IMR-90 (cell line): ENCODE measurements around the gene LAMA2. TPM values are rescaled to one million over a fixed set of nuclear protein-coding genes. Genes with fewer than 3 reads are reported as not detected.

Source experiments
- ATAC-seq: fragments of 200-7000 bp; cut with Tn5 transposase; 2 replicates; pipeline ENCODE4 v1.9.1; 2020; ENCODE audit warnings: low read depth, mild to moderate bottlenecking, moderate library complexity
- BruUV-seq: library from RNA; stranded (reverse); fragments of 400-500 nt; replicated peaks from 2 replicates; lab custom pipeline; 2021; lab: Mats Ljungman, UMichigan
- CTCF ChIA-PET: fragments of 300-600 bp; formaldehyde crosslinking; extraction: SDS; loops from one replicate; lab custom pipeline; 2021; ENCODE audit warnings: antibody characterized with exemption; lab: Yijun Ruan, JAX
- POLR2A ChIA-PET: fragments of 300-600 bp; sonication (Branson Sonifier 250); formaldehyde crosslinking; loops from one replicate; lab custom pipeline; 2022; ENCODE audit warnings: antibody characterized with exemption; ENCODE audit not compliant: unreplicated experiment; lab: Charles Lee
- DNase-seq: peaks from one replicate; pipeline ENCODE4 v3.0.0; 2013
- H2AFZ ChIP-seq: replicated peaks from 2 replicates; pipeline ENCODE3; 2013; ENCODE audit warnings: low read length, mild to moderate bottlenecking; ENCODE audit not compliant: poor library complexity
- H2AK5ac ChIP-seq: 2 replicates; pipeline ENCODE4 v1.6.1; 2013; ENCODE audit warnings: low read depth, low read length, inconsistent platforms
- H2AK9ac ChIP-seq: replicated peaks from 2 replicates; pipeline ENCODE3; 2013; ENCODE audit warnings: mild to moderate bottlenecking, low read depth, low read length, moderate library complexity; ENCODE audit not compliant: poor library complexity
- H2BK120ac ChIP-seq: 2 replicates; pipeline ENCODE4 v1.6.1; 2013; ENCODE audit warnings: low read depth, low read length, inconsistent platforms
- H2BK15ac ChIP-seq: 3 replicates; pipeline ENCODE4 v1.6.1; 2013; ENCODE audit warnings: low read depth, low read length, inconsistent platforms
- H2BK20ac ChIP-seq: 2 replicates; pipeline ENCODE4 v1.6.1; 2013; ENCODE audit warnings: low read depth, mild to moderate bottlenecking, inconsistent platforms, low read length, moderate library complexity
- H2BK5ac ChIP-seq: 2 replicates; pipeline ENCODE4 v1.6.1; 2013; ENCODE audit warnings: mild to moderate bottlenecking, low read depth, low read length, inconsistent platforms; ENCODE audit not compliant: poor library complexity, severe bottlenecking
- H3K14ac ChIP-seq: replicated peaks from 2 replicates; pipeline ENCODE4 v1.6.1; 2013; ENCODE audit warnings: low read depth, low read length, inconsistent platforms
- H3K18ac ChIP-seq: 2 replicates; pipeline ENCODE4 v1.6.1; 2013; ENCODE audit warnings: low read depth, low read length, control low read depth
- H3K23ac ChIP-seq: 2 replicates; pipeline ENCODE4 v1.6.1; 2013; ENCODE audit warnings: low read depth, low read length, inconsistent platforms
- H3K27ac ChIP-seq: 2 replicates; pipeline ENCODE4 v1.5.1; 2013; ENCODE audit warnings: mild to moderate bottlenecking, control low read depth, low read length; ENCODE audit not compliant: insufficient read depth
- H3K27me3 ChIP-seq: 2 replicates; pipeline ENCODE4 v1.6.1; 2013; ENCODE audit warnings: low read length; ENCODE audit not compliant: control insufficient read depth, insufficient read depth
- H3K36me3 ChIP-seq: 2 replicates; pipeline ENCODE4 v1.6.1; 2013; ENCODE audit warnings: low read length, mixed read lengths; ENCODE audit not compliant: control insufficient read depth, insufficient read depth
- H3K4ac ChIP-seq: 2 replicates; pipeline ENCODE4 v1.6.1; 2013; ENCODE audit warnings: low read depth, low read length, inconsistent platforms
- H3K4me1 ChIP-seq: 2 replicates; pipeline ENCODE4 v1.6.1; 2013; ENCODE audit warnings: low read length, mixed read lengths; ENCODE audit not compliant: control insufficient read depth, insufficient read depth
- H3K4me2 ChIP-seq: 2 replicates; pipeline ENCODE4 v1.6.1; 2013; ENCODE audit warnings: low read depth, mild to moderate bottlenecking, control low read depth, low read length, moderate library complexity
- H3K4me3 ChIP-seq: 2 replicates; pipeline ENCODE4 v1.5.1; 2013; ENCODE audit warnings: low read depth, mild to moderate bottlenecking, control low read depth, low read length, moderate library complexity; ENCODE audit not compliant: insufficient read depth
- H3K56ac ChIP-seq: 2 replicates; pipeline ENCODE4 v1.6.1; 2013; ENCODE audit warnings: low read length, inconsistent platforms; ENCODE audit not compliant: insufficient read depth; ENCODE audit errors: extremely low read depth
- H3K79me1 ChIP-seq, 2 experiments: 2 replicates each; pipeline ENCODE4 v1.6.1; 2013; ENCODE audit warnings: low read length in 2 of 2, inconsistent platforms in 1 of 2, low read depth in 1 of 2
- H3K9ac ChIP-seq: 2 replicates; pipeline ENCODE4 v1.6.1; 2013; ENCODE audit warnings: low read depth, low read length, control low read depth
- H3K9me1 ChIP-seq: 2 replicates; pipeline ENCODE4 v1.6.1; 2013; ENCODE audit warnings: low read length, inconsistent platforms; ENCODE audit not compliant: insufficient read depth
- H3K9me3 ChIP-seq: 2 replicates; pipeline ENCODE4 v1.6.1; 2013; ENCODE audit warnings: low read length; ENCODE audit not compliant: control insufficient read depth, insufficient read depth
- H4K20me1 ChIP-seq: 2 replicates; pipeline ENCODE4 v1.6.1; 2013; ENCODE audit warnings: low read length, inconsistent platforms; ENCODE audit not compliant: insufficient read depth
- H4K5ac ChIP-seq: 2 replicates; pipeline ENCODE4 v1.6.1; 2013; ENCODE audit warnings: mild to moderate bottlenecking, low read depth, low read length, control low read depth
- H4K8ac ChIP-seq, 2 experiments: 2 replicates each; pipeline ENCODE4 v1.6.1; 2013; ENCODE audit warnings: low read depth in 2 of 2, low read length in 2 of 2, control low read depth in 1 of 2, inconsistent platforms in 1 of 2
- H4K91ac ChIP-seq: 2 replicates; pipeline ENCODE4 v1.6.1; 2013; ENCODE audit warnings: low read depth, low read length, inconsistent platforms; ENCODE audit not compliant: insufficient read depth
- CEBPB ChIP-seq: IDR thresholded peaks from 2 replicates; pipeline ENCODE4 v1.6.1; 2012; ENCODE audit warnings: low read depth, low read length, improper control_type of control experiment
- CHD1 ChIP-seq: IDR thresholded peaks from 2 replicates; pipeline ENCODE4 v1.6.1; 2012; ENCODE audit warnings: low read depth, low read length, improper control_type of control experiment
- FOS ChIP-seq: fragments of 150-350 bp; IDR thresholded peaks from 2 replicates; pipeline ENCODE4 v1.6.1; 2016; ENCODE audit warnings: low read depth, low read length
- MAFK ChIP-seq: IDR thresholded peaks from 2 replicates; pipeline ENCODE4 v1.6.1; 2012; ENCODE audit warnings: low read depth, low read length, improper control_type of control experiment
- RAD21 ChIP-seq: IDR thresholded peaks from 2 replicates; pipeline ENCODE4 v1.6.1; 2012; ENCODE audit warnings: low read length, improper control_type of control experiment
- RCOR1 ChIP-seq: IDR thresholded peaks from 2 replicates; pipeline ENCODE4 v1.6.1; 2012; ENCODE audit warnings: mild to moderate bottlenecking, low read length, improper control_type of control experiment; ENCODE audit not compliant: insufficient replicate concordance
- RFX5 ChIP-seq: IDR thresholded peaks from 2 replicates; pipeline ENCODE4 v1.8.0; 2012; ENCODE audit warnings: low read depth, mild to moderate bottlenecking, low read length, moderate library complexity
- WGBS, 2 experiments: methylation state at CpG; one replicate each; pipeline versions ENCODE4 v1.1.5 to v1.1.7; 2013; ENCODE audit warnings: missing lambda C conversion rate in 2 of 2; ENCODE audit not compliant: insufficient read length in 1 of 2; ENCODE audit errors: extremely low coverage in 2 of 2; 5-methylcytosine and 5-hydroxymethylcytosine counted together
- dilution Hi-C: fragments of 300-500 bp; cut with HindIII; formaldehyde crosslinking; loops from one replicate; pipeline ENCODE4 v1.14.3; 2018; ENCODE audit warnings: low sequenced_read_pairs; ENCODE audit not compliant: unreplicated experiment
- in situ Hi-C: fragments of 300-500 bp; cut with MboI; formaldehyde crosslinking; loops from 3 replicates; pipeline ENCODE4 v1.14.3; 2019; ENCODE audit warnings: low sequenced_read_pairs, inconsistent platforms, mixed read lengths
- intact Hi-C: fragments of 100-400 bp; cut with micrococcal nuclease; formaldehyde crosslinking; loops from 2 replicates; pipeline ENCODE4 v1.10.0; 2022
- polyA plus RNA-seq, 3 experiments: library from polyadenylated mRNA; depleted of rRNA; stranded (reverse); fragments of >200 nt; gene quantifications; 2 replicates each; pipeline ENCODE4 v1.2.3, GENCODE V29; 2012; ENCODE audit warnings: low replicate concordance in 1 of 3
- total RNA-seq: library from RNA; depleted of rRNA; stranded (reverse); fragments of >200 nt; gene quantifications from 2 replicates; pipeline ENCODE4 v1.2.3, GENCODE V29; 2012
- TF ChIP-seq, protein P1 (sequence below): conservative IDR thresholded peaks from 2 replicates; pipeline ENCODE4 v1.5.1; 2012; ENCODE audit warnings: mild to moderate bottlenecking, low read depth, low read length, improper control_type of control experiment
- TF ChIP-seq, protein P2 (sequence below): fragments of 150-350 bp; IDR thresholded peaks from 2 replicates; pipeline ENCODE4 v1.6.1; 2016; ENCODE audit warnings: low read depth, mild to moderate bottlenecking, low read length, moderate library complexity, borderline replicate concordance

Gene LAMA2
- total and polyA plus RNA-seq, 2 of the 4 experiments (the other 2 are of a cell fraction) = 9.9 to 13.3 TPM

GRCh38 chr6:129089357-129089756, 206.4 kb downstream of the LAMA2 start:
- H2BK20ac ChIP-seq = no peak overlapping the region
- DNase-seq = no peak
- dilution Hi-C loops (no loop called here), intact Hi-C loops (no loop called here), in situ Hi-C loops (no loop called here)
- no peak overlapping the region for H2AFZ ChIP-seq
- H4K5ac ChIP-seq = no peak overlapping the region
- H3K14ac ChIP-seq = no peak overlapping the region
- H3K56ac ChIP-seq = no peak overlapping the region
- WGBS, 2 experiments = 100% methylated on average over 1 of the region's 1 CpG; no CpG with 5 or more reads in 1 of the 2 experiments
- H3K4me1 ChIP-seq = no peaks in the 10 kb centered on the region
- TF ChIP-seq CHD1 (no peak), CEBPB (no peak), FOS (no peak), RFX5 (no peak), MAFK (no peak), RCOR1 (no peak), RAD21 (no peak)
- TF ChIP-seq, protein P1, sequence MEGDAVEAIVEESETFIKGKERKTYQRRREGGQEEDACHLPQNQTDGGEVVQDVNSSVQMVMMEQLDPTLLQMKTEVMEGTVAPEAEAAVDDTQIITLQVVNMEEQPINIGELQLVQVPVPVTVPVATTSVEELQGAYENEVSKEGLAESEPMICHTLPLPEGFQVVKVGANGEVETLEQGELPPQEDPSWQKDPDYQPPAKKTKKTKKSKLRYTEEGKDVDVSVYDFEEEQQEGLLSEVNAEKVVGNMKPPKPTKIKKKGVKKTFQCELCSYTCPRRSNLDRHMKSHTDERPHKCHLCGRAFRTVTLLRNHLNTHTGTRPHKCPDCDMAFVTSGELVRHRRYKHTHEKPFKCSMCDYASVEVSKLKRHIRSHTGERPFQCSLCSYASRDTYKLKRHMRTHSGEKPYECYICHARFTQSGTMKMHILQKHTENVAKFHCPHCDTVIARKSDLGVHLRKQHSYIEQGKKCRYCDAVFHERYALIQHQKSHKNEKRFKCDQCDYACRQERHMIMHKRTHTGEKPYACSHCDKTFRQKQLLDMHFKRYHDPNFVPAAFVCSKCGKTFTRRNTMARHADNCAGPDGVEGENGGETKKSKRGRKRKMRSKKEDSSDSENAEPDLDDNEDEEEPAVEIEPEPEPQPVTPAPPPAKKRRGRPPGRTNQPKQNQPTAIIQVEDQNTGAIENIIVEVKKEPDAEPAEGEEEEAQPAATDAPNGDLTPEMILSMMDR = no peak
- TF ChIP-seq, protein P2, sequence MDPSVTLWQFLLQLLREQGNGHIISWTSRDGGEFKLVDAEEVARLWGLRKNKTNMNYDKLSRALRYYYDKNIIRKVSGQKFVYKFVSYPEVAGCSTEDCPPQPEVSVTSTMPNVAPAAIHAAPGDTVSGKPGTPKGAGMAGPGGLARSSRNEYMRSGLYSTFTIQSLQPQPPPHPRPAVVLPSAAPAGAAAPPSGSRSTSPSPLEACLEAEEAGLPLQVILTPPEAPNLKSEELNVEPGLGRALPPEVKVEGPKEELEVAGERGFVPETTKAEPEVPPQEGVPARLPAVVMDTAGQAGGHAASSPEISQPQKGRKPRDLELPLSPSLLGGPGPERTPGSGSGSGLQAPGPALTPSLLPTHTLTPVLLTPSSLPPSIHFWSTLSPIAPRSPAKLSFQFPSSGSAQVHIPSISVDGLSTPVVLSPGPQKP = no peak
- no peaks in the 10 kb centered on the region; the same call in 1 of the 2 replicates for H3K27me3 ChIP-seq
- H3K27ac ChIP-seq = no peak overlapping the region
- H3K4me2 ChIP-seq = no peak overlapping the region
- H2AK5ac ChIP-seq = no peak overlapping the region
- no peak overlapping the region for H3K9ac ChIP-seq
- H3K18ac ChIP-seq = no peak overlapping the region
- H3K9me3 ChIP-seq = no peaks in the 10 kb centered on the region
- H3K4ac ChIP-seq = no peak overlapping the region
- no peak overlapping the region for H3K4me3 ChIP-seq
- ChIA-PET CTCF (no interaction called here), POLR2A (no interaction called here)
- H2AK9ac ChIP-seq = no peak overlapping the region
- BruUV-seq = no TSS peak
- no peak overlapping the region for H4K91ac ChIP-seq
- no peak overlapping the region for H2BK5ac ChIP-seq
- ATAC-seq = no peak
- H2BK120ac ChIP-seq = no peak overlapping the region
- no peak overlapping the region for H2BK15ac ChIP-seq
- H3K36me3 ChIP-seq = no peaks in the 10 kb centered on the region
- no peak overlapping the region for H3K23ac ChIP-seq
- no peaks in the 10 kb centered on the region for H3K79me1 ChIP-seq
- no peaks in the 10 kb centered on the region for H3K9me1 ChIP-seq
- H4K8ac ChIP-seq = no peak overlapping the region
- H4K20me1 ChIP-seq = no peaks in the 10 kb centered on the region
